Neural cell (in vitro differentiated cells): ENCODE data around the gene MBNL2. TPM values are rescaled to one million over a fixed set of nuclear protein-coding genes. Genes with fewer than 3 reads are reported as not detected.

Source experiments
- H2AFZ ChIP-seq: fragments of 200-600, 300-800 bp; sonication (generic), shearing (Covaris generic); 2 replicates; pipeline ENCODE4 v1.6.0; 2014; ENCODE audit warnings: low read depth, mild to moderate bottlenecking, antibody characterized with exemption, low read length, moderate library complexity
- H3F3A ChIP-seq: fragments of 200-600 bp; shearing (Covaris generic); 2 replicates; pipeline ENCODE4 v1.6.1; 2016; ENCODE audit warnings: mild to moderate bottlenecking, moderate library complexity, mixed read lengths, antibody characterized with exemption, low read length; ENCODE audit not compliant: insufficient read depth, poor library complexity, severe bottlenecking
- H3K27ac ChIP-seq: fragments of 200-600, 300-800 bp; sonication (generic), shearing (Covaris generic); 2 replicates; pipeline ENCODE4 v1.5.1; 2014; ENCODE audit warnings: mild to moderate bottlenecking, low read length, moderate library complexity
- H3K27me3 ChIP-seq: fragments of 300-800, 200-600 bp; sonication (generic), shearing (Covaris generic); 2 replicates; pipeline ENCODE4 v1.6.0; 2014; ENCODE audit warnings: mild to moderate bottlenecking, low read depth, low read length, moderate library complexity; ENCODE audit not compliant: insufficient read depth
- H3K36me3 ChIP-seq: fragments of 300-800, 200-600 bp; sonication (generic), shearing (Covaris generic); 2 replicates; pipeline ENCODE4 v1.5.1; 2014; ENCODE audit warnings: mild to moderate bottlenecking, antibody characterized with exemption, low read length, moderate library complexity; ENCODE audit not compliant: insufficient read depth
- H3K4me2 ChIP-seq: fragments of 300-800, 200-600 bp; sonication (generic), shearing (Covaris generic); 2 replicates; pipeline ENCODE4 v1.6.0; 2014; ENCODE audit warnings: mild to moderate bottlenecking, low read length
- H3K4me3 ChIP-seq: fragments of 300-800, 200-600 bp; sonication (generic), shearing (Covaris generic); 2 replicates; pipeline ENCODE4 v1.5.1; 2014; ENCODE audit warnings: mild to moderate bottlenecking, low read length, moderate library complexity
- H3K79me2 ChIP-seq: fragments of 200-600 bp; shearing (Covaris generic); replicated peaks from 2 replicates; pipeline ENCODE4 v1.6.0; 2014; ENCODE audit warnings: mild to moderate bottlenecking, low read length, moderate library complexity; ENCODE audit not compliant: insufficient read depth
- H3K9ac ChIP-seq: fragments of 300-800, 200-600 bp; sonication (generic), shearing (Covaris generic); 2 replicates; pipeline ENCODE4 v1.6.1; 2016; ENCODE audit warnings: mild to moderate bottlenecking, low read length, mixed read lengths
- H3K9me2 ChIP-seq: fragments of 200-600 bp; shearing (Covaris generic); 2 replicates; pipeline ENCODE4 v1.6.1; 2016; ENCODE audit warnings: mild to moderate bottlenecking, low read length, mixed read lengths; ENCODE audit not compliant: insufficient read depth
- H3K9me3 ChIP-seq: fragments of 200-600, 300-800 bp; sonication (generic), shearing (Covaris generic); 2 replicates; pipeline ENCODE4 v1.6.1; 2016; ENCODE audit warnings: mild to moderate bottlenecking, mixed run types, low read length, moderate library complexity, mixed read lengths
- H4K20me1 ChIP-seq: fragments of 200-600 bp; shearing (Covaris generic); 2 replicates; pipeline ENCODE4 v1.6.1; 2016; ENCODE audit warnings: mild to moderate bottlenecking, mixed run types; ENCODE audit not compliant: insufficient read depth
- CTCF ChIP-seq: fragments of 450-650 bp; IDR thresholded peaks from 2 replicates; pipeline ENCODE4 v1.5.1; 2014; ENCODE audit warnings: antibody characterized with exemption, mild to moderate bottlenecking, moderate library complexity; ENCODE audit not compliant: poor library complexity, severe bottlenecking
- EP300 ChIP-seq: fragments of 450-650 bp; conservative IDR thresholded peaks from 2 replicates; pipeline ENCODE4 v1.6.1; 2014; ENCODE audit warnings: antibody characterized with exemption, mild to moderate bottlenecking, moderate library complexity; ENCODE audit not compliant: poor library complexity, severe bottlenecking
- EZH2 ChIP-seq: fragments of 200-600, 300-800 bp; shearing (Covaris generic), sonication (generic); IDR thresholded peaks from 2 replicates; pipeline ENCODE4 v1.6.1; 2014; ENCODE audit warnings: antibody characterized with exemption, low read length, borderline replicate concordance, mild to moderate bottlenecking; ENCODE audit not compliant: insufficient read depth, poor library complexity, severe bottlenecking
- MXI1 ChIP-seq: fragments of 450-650 bp; conservative IDR thresholded peaks from 2 replicates; pipeline ENCODE4 v1.6.1; 2014; ENCODE audit warnings: antibody characterized with exemption, mild to moderate bottlenecking; ENCODE audit not compliant: poor library complexity, severe bottlenecking
- POLR2AphosphoS5 ChIP-seq: IDR thresholded peaks from 2 replicates; pipeline ENCODE4 v1.6.1; 2012
- RAD21 ChIP-seq: fragments of 450-650 bp; conservative IDR thresholded peaks from 2 replicates; pipeline ENCODE4 v1.6.1; 2014; ENCODE audit warnings: antibody characterized with exemption, mild to moderate bottlenecking, moderate library complexity
- REST ChIP-seq: IDR thresholded peaks from 2 replicates; pipeline ENCODE4 v1.6.1; 2012; ENCODE audit warnings: borderline replicate concordance
- SMC3 ChIP-seq: fragments of 450-650 bp; conservative IDR thresholded peaks from 2 replicates; pipeline ENCODE4 v1.6.1; 2014; ENCODE audit warnings: antibody characterized with exemption, mild to moderate bottlenecking, moderate library complexity; ENCODE audit not compliant: poor library complexity
- TAF1 ChIP-seq: IDR thresholded peaks from 2 replicates; pipeline ENCODE4 v1.6.1; 2012; ENCODE audit warnings: low read depth
- polyA plus RNA-seq: library from polyadenylated mRNA; depleted of rRNA; stranded (reverse); fragments of >200 nt; gene quantifications from 2 replicates; pipeline ENCODE4 v1.2.3, GENCODE V29; 2014

MBNL2 gene
- polyA plus RNA-seq, 1 donor from 2014 or later: 4.3 TPM

- H3K27ac ChIP-seq: no peak overlapping the region
- no peaks in the 10 kb centered on the region for H3K79me2 ChIP-seq
- no peak for TF ChIP-seq EZH2
- TF ChIP-seq SMC3: no peak
- no peak for TF ChIP-seq RAD21
- TF ChIP-seq MXI1: no peak
- TF ChIP-seq REST: no peak
- TF ChIP-seq POLR2AphosphoS5: no peak
- TF ChIP-seq EP300: no peak
- TF ChIP-seq TAF1: no peak
- no peak for TF ChIP-seq CTCF
- no peaks in the 10 kb centered on the region for H3F3A ChIP-seq
- H3K36me3 ChIP-seq: no peaks in the 10 kb centered on the region
- H3K9me2 ChIP-seq: no peaks in the 10 kb centered on the region
- H3K27me3 ChIP-seq: no peaks in the 10 kb centered on the region
- no peak overlapping the region for H3K9ac ChIP-seq
- H3K4me3 ChIP-seq: no peak overlapping the region
- no peaks in the 10 kb centered on the region for H4K20me1 ChIP-seq
- H3K9me3 ChIP-seq: no peaks in the 10 kb centered on the region
- no peak overlapping the region for H2AFZ ChIP-seq
- H3K4me2 ChIP-seq: no peak overlapping the region
Measured at GRCh38 chr13:97298816-97299215, 76.7 kb downstream of the MBNL2 start.

GRCh38 chr13:97300871-97301270, 78.7 kb downstream of the MBNL2 start:
- Histone ChIP-seq H3K36me3 (no peaks in the 10 kb centered on the region), H3K9me3 (no peaks in the 10 kb centered on the region), H3K27ac (no peak overlapping the region), H2AFZ (no peak overlapping the region), H3K9ac (no peak overlapping the region), H4K20me1 (no peaks in the 10 kb centered on the region), H3K4me3 (no peak overlapping the region), H3F3A (no peaks in the 10 kb centered on the region), H3K79me2 (no peaks in the 10 kb centered on the region), H3K9me2 (no peaks in the 10 kb centered on the region), H3K27me3 (no peaks in the 10 kb centered on the region), H3K4me2 (no peak overlapping the region)
- no peak for TF ChIP-seq EZH2
- TF ChIP-seq SMC3: no peak
- no peak for TF ChIP-seq POLR2AphosphoS5
- TF ChIP-seq CTCF: no peak
- TF ChIP-seq REST: no peak
- TF ChIP-seq TAF1: no peak
- no peak for TF ChIP-seq EP300
- TF ChIP-seq RAD21: no peak
- no peak for TF ChIP-seq MXI1
